ENCODE data around the gene MXD4. TPM values are rescaled to one million over a fixed set of nuclear protein-coding genes. Genes with fewer than 3 reads are reported as not detected.

Gene MXD4
- polyA plus RNA-seq, 2 donors: 14.5 to 27.2 TPM

Other genes with a start within 250 kb of the MXD4 start
- under 1 TPM in 1 of 2 donors, not detected in 1; 0.02 TPM for gene NAT8L, start 202.8 kb downstream of the MXD4 start, polyA plus RNA-seq
- gene HAUS3, start 20.0 kb downstream of the MXD4 start, polyA plus RNA-seq: 1 to 10 TPM; 5.0 to 8.1 TPM
- gene POLN, start 20.0 kb downstream of the MXD4 start, polyA plus RNA-seq: under 1 TPM; 0.59 to 0.81 TPM
- 1 to 10 TPM; 5.2 to 5.4 TPM for gene ZFYVE28, start 156.5 kb upstream of the MXD4 start, polyA plus RNA-seq
- gene CFAP99, start 156.8 kb upstream of the MXD4 start, polyA plus RNA-seq: under 1 TPM; 0.04 to 0.07 TPM
- gene RNF4, start 207.0 kb upstream of the MXD4 start, polyA plus RNA-seq: 10 to 100 TPM; 14.3 to 18.3 TPM

Measured in esophagus (tissue), 2 donors.